ENCODE measurements around the gene RICTOR. TPM values are rescaled to one million over a fixed set of nuclear protein-coding genes. Genes with fewer than 3 reads are reported as not detected.

RICTOR gene
- total RNA-seq, 4 donors from 2014 or later = 11.1 to 32.6 (median 18.2) TPM

- Histone ChIP-seq H3K4me3 (no peak overlapping the region), H3K27ac (no peak overlapping the region), H3K27me3 (no peaks in the 10 kb centered on the region), H3K36me3 (peaks cover 0 to 88% (median 15%) of the 10 kb centered on the region in 3 donors), H3K9me3 (no peaks in the 10 kb centered on the region), H3K4me1 (no peaks in the 10 kb centered on the region)
- DNase-seq = no peak
- WGBS, 2 donors = 70 to 83% methylated on average over 1 of the region's 1 CpG
- TF ChIP-seq, protein P1, sequence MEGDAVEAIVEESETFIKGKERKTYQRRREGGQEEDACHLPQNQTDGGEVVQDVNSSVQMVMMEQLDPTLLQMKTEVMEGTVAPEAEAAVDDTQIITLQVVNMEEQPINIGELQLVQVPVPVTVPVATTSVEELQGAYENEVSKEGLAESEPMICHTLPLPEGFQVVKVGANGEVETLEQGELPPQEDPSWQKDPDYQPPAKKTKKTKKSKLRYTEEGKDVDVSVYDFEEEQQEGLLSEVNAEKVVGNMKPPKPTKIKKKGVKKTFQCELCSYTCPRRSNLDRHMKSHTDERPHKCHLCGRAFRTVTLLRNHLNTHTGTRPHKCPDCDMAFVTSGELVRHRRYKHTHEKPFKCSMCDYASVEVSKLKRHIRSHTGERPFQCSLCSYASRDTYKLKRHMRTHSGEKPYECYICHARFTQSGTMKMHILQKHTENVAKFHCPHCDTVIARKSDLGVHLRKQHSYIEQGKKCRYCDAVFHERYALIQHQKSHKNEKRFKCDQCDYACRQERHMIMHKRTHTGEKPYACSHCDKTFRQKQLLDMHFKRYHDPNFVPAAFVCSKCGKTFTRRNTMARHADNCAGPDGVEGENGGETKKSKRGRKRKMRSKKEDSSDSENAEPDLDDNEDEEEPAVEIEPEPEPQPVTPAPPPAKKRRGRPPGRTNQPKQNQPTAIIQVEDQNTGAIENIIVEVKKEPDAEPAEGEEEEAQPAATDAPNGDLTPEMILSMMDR (IDR thresholded peaks at IDR 0.05) = no peak
- TF ChIP-seq POLR2A (IDR thresholded peaks at IDR 0.05) = no peak
- intact Hi-C loops (cut with DNase I) = no loop called here
These were observed 135.2 kb downstream of the RICTOR start for GRCh38 chr5:38938973-38939372.

GRCh38 chr5:38938424-38938823 lies 135.8 kb downstream of the RICTOR start:
- Histone ChIP-seq H3K27ac (no peak overlapping the region), H3K9me3 (no peaks in the 10 kb centered on the region), H3K27me3 (no peaks in the 10 kb centered on the region), H3K4me1 (no peaks in the 10 kb centered on the region), H3K36me3 (peaks cover 0 to 88% (median 17%) of the 10 kb centered on the region in 3 donors), H3K4me3 (no peak overlapping the region)
- TF ChIP-seq, protein P1 (IDR thresholded peaks at IDR 0.05) = no peak
- no peak for TF ChIP-seq POLR2A (IDR thresholded peaks at IDR 0.05)
- WGBS, 2 donors = 70 to 83% methylated on average over 1 of the region's 1 CpG
- intact Hi-C loops (cut with DNase I) = no loop called here
- no peak for DNase-seq

DNA sequence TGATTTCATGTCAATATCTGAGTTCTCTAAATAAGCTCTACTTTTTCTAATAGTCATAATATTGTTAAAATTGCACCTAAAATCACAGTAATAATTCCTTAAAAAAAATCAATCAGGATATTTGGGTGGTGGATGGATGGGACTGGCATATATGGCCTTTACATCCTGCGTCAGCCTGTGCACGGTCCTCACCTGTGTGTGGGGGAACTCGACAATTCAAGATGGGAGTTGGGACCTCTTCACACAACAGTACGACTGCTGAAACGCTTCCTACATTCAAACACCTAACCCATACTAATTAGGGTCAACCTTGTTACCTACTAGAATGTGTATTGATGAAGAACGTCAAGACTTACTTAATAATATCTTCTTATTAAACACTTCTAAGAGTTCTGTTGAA lies 137.9 kb downstream of the RICTOR start:
- TF ChIP-seq, protein P1 (IDR thresholded peaks at IDR 0.05) = no peak
- TF ChIP-seq POLR2A (IDR thresholded peaks at IDR 0.05) = no peak
- intact Hi-C loops (cut with DNase I) = no loop called here
- WGBS, 2 donors = 91 to 95% methylated on average over 6 of the region's 6 CpGs
- Histone ChIP-seq H3K4me1 (no peaks in the 10 kb centered on the region), H3K4me3 (no peak overlapping the region), H3K36me3 (peaks cover 0 to 88% (median 26%) of the 10 kb centered on the region in 3 donors), H3K27me3 (no peaks in the 10 kb centered on the region), H3K9me3 (no peaks in the 10 kb centered on the region), H3K27ac (no peak overlapping the region)
- no peak for DNase-seq

DNA sequence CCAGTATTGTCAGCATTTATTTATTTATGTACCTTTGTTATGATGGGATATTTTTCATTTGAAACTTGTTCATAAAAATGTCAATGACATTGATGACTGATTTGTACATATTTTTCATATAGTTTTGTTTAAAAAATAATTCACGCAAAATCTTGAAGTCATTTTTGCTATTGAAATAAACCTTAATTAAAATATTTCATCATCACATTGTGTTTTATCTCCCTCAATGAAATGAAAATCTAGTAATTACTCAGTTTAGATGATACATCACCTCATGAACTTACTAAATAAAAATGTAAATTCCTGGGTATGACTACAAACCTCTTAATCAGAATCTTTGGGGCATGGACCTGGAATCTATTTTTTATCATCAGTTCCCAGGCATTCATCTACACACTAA lies 138.8 kb downstream of the RICTOR start:
- no peak overlapping the region for H3K27ac ChIP-seq
- intact Hi-C loops (cut with DNase I) = no loop called here
- no peaks in the 10 kb centered on the region for H3K9me3 ChIP-seq
- H3K4me1 ChIP-seq = no peaks in the 10 kb centered on the region
- no peaks in the 10 kb centered on the region for H3K27me3 ChIP-seq
- no peak overlapping the region for H3K4me3 ChIP-seq
- TF ChIP-seq POLR2A (IDR thresholded peaks at IDR 0.05) = no peak
- TF ChIP-seq, protein P1 (IDR thresholded peaks at IDR 0.05) = no peak
- H3K36me3 ChIP-seq = peaks cover 0 to 87% (median 26%) of the 10 kb centered on the region in 3 donors
- 0 to 39% methylated on average over 1 of the region's 1 CpG for WGBS, 2 donors
- DNase-seq = no peak

- Histone ChIP-seq H3K27ac (no peak overlapping the region), H3K4me1 (no peaks in the 10 kb centered on the region), H3K4me3 (no peak overlapping the region), H3K9me3 (no peaks in the 10 kb centered on the region), H3K27me3 (no peaks in the 10 kb centered on the region), H3K36me3 (peaks cover 0 to 88% (median 26%) of the 10 kb centered on the region in 3 donors)
- no peak for TF ChIP-seq POLR2A (IDR thresholded peaks at IDR 0.05)
- TF ChIP-seq, protein P1 (IDR thresholded peaks at IDR 0.05) = no peak
- no peak for DNase-seq
- intact Hi-C loops (cut with DNase I) = no loop called here
- 87 to 89% methylated on average over 4 of the region's 4 CpGs for WGBS, 2 donors
These were observed 141.3 kb downstream of the RICTOR start for GRCh38 chr5:38932854-38933408.

All from esophagus squamous epithelium (tissue), 5 donors.